ENCODE measurements around the gene CDC25B. TPM values are rescaled to one million over a fixed set of nuclear protein-coding genes. Genes with fewer than 3 reads are reported as not detected.

The CDC25B gene
- total and polyA plus RNA-seq, 2 of the 8 experiments (the other 6 are each of a cell fraction or from before 2014, with no cell fraction given), result 21.7 to 31.2 TPM

DNA sequence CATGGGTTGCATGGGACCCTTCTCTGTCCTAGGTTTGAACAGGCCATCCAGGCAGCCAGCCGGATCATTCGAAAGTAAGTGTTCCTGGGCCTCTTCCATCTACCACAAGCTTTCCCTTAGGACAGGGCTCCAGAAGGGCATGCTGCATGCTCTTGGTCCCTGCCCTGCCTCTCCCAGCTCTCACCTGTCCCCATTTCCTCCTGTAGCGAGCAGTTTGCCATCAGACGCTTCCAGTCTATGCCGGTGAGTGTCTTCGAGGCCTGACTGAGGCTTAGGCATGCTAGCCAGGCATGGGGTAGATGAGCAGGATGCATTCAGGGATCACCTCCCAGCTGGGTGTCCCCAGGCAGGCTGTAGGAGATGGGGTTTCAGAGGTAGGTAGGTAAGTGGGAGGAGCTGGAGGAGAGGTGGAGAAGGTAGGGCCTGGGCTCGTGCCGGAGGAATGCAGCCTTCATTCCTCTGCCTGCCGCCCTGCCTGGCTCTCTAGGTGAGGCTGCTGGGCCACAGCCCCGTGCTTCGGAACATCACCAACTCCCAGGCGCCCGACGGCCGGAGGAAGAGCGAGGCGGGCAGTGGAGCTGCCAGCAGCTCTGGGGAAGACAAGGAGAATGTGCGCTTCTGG is 4.3 kb downstream of the CDC25B start:
- Histone ChIP-seq H4K20me1 (replicated peaks in 1 of 2; ENCODE audit: control insufficient read depth in 1 of 2, insufficient read depth in 2 of 2, low read length in 2 of 2) (peaks cover 3% of the 10 kb centered on the region in 2 experiments), H3K18ac (ENCODE audit: extremely low read depth, low read length) (peak overlapping the region; percentile 6), H3K9ac (replicated peaks in 1 of 4; ENCODE audit: extremely low read depth in 1 of 4, low read depth in 3 of 4, low read length in 3 of 4) (peak overlapping the region in 1 of 4 experiments; percentile 9; a peak in 3 of 7 replicates), H3K4me3 (ENCODE audit: extremely low read depth in 1 of 4, insufficient read depth in 2 of 4, low read depth in 3 of 4, low read length in 4 of 4) (peak overlapping the region in 2 of 4 experiments; percentile 15 to 42; a peak in 3 of 8 replicates), H2BK15ac (ENCODE audit: low read length) (no peak overlapping the region; the same call in 1 of the 2 replicates), H3K23me2 (ENCODE audit: low read depth, low read length) (peaks cover 9% of the 10 kb centered on the region; the same call in 1 of the 2 replicates), H4K5ac (ENCODE audit: insufficient read length, low read depth, low read length) (peak overlapping the region; percentile 30), H4K91ac (replicated peaks; ENCODE audit: insufficient read length, low read length) (no peak overlapping the region), H3K56ac (replicated peaks; ENCODE audit: insufficient read length, low read depth, low read length) (no peak overlapping the region), H3K4me1 (replicated peaks in 1 of 4; ENCODE audit: control insufficient read depth in 3 of 4, insufficient read depth in 4 of 4, low read length in 3 of 4) (peaks cover 5 to 35% (median 28%) of the 10 kb centered on the region in 4 experiments), H2BK12ac (ENCODE audit: low read depth, low read length) (peak overlapping the region; percentile 13; the same call in 1 of the 2 replicates), H3K79me2 (ENCODE audit: control insufficient read depth in 1 of 2, insufficient read depth in 2 of 2, low read length in 2 of 2) (no peaks in the 10 kb centered on the region; a peak in 1 of 4 replicates), H3K14ac (ENCODE audit: insufficient read length) (no peak overlapping the region), H3K9me3 (ENCODE audit: insufficient read depth in 2 of 2, low read depth in 1 of 2, low read length in 1 of 2) (no peaks in the 10 kb centered on the region), H3K27ac (ENCODE audit: low read depth, low read length) (peak overlapping the region; percentile 71; the same call in 1 of the 2 replicates), H2AFZ (ENCODE audit: low read length) (no peak overlapping the region), H3K4me2 (ENCODE audit: insufficient read depth in 1 of 2, low read depth in 2 of 2, low read length in 2 of 2) (peak overlapping the region; percentile 52 to 82), H2BK20ac (ENCODE audit: low read length) (0 out of 2 replicates have a peak overlapping the region, but pooled peaks have one; percentile 2), H2BK120ac (replicated peaks; ENCODE audit: low read depth, low read length) (no peak overlapping the region), H4K8ac (ENCODE audit: extremely low read depth, insufficient read depth, low read length) (no peak overlapping the region; the same call in 1 of the 2 replicates), H2AK5ac (ENCODE audit: low read depth, low read length) (no peak overlapping the region), H3K4ac (replicated peaks; ENCODE audit: insufficient read length, low read depth, low read length) (peak overlapping the region; percentile 30), H3K23ac (ENCODE audit: insufficient read length) (no peak overlapping the region), H3K36me3 (ENCODE audit: control insufficient read depth in 2 of 4, insufficient read depth in 4 of 4, low read length in 3 of 4) (peaks cover 4 to 35% (median 30%) of the 10 kb centered on the region in 4 experiments), H3K79me1 (ENCODE audit: low read depth, low read length) (no peaks in the 10 kb centered on the region; the same call in 1 of the 2 replicates), H3K27me3 (replicated peaks in 1 of 4; ENCODE audit: control insufficient read depth in 3 of 4, extremely low read depth in 1 of 4, insufficient read depth in 3 of 4, low read length in 3 of 4) (no peaks in the 10 kb centered on the region), H2BK5ac (ENCODE audit: low read depth, low read length) (peak overlapping the region; percentile 62; the same call in 1 of the 2 replicates)
- POLR2A ChIA-PET (ENCODE audit: partially characterized antibody), result interaction anchor here (1.0 to 2.9 kb wide), 15 partner anchors 9 to 123 kb away, joined by 3 to 29 read pairs (median 6); partner anchors contain the start of genes ADISSP, AP5S1, CENPB and PANK2
- CTCF ChIA-PET (ENCODE audit: partially characterized antibody), result interaction anchor here (0.6 to 3.7 kb wide), 8 partner anchors 13 to 271 kb away, joined by 3 to 29 read pairs (median 3); partner anchors contain the start of gene CENPB
- DNase-seq (ENCODE audit: low read depth in 1 of 2, low spot score in 2 of 2), result no peak
- peak; percentile 84 for FAIRE-seq
- 59% methylated on average over 18 of the region's 18 CpGs; no CpG with 5 or more reads in 1 of the 2 experiments for WGBS, 2 experiments (ENCODE audit: extremely low coverage in 1 of 2, insufficient coverage in 1 of 2, insufficient read length in 1 of 2, insufficient replicate concordance in 2 of 2, low coverage in 1 of 2, low lambda C conversion rate in 2 of 2, missing lambda C conversion rate in 1 of 2)
- TF ChIP-seq CREB1 (IDR thresholded peaks at IDR 0.05) (no peak), HDAC2 (IDR thresholded peaks at IDR 0.05; ENCODE audit: borderline replicate concordance in 1 of 2, low read depth in 2 of 2, low read length in 2 of 2) (no peak), EGR1 (IDR thresholded peaks at IDR 0.05; ENCODE audit: borderline replicate concordance, low read depth, low read length) (no peak), SP1 (IDR thresholded peaks at IDR 0.05; ENCODE audit: low read depth, low read length) (peak; percentile 29; the same call in 1 of the 2 replicates), ATF3 (IDR thresholded peaks at IDR 0.05; ENCODE audit: insufficient read depth, low read depth, low read length) (no peak), SIN3A (conservative IDR thresholded peaks at IDR 0.05 in 1 of 2, IDR thresholded peaks at IDR 0.05 in 1 of 2; ENCODE audit: low read depth in 1 of 2, low read length in 2 of 2) (0 out of 4 replicates have a peak, but pooled peaks of 1 of the 2 experiments have one; percentile 20), TBP (IDR thresholded peaks at IDR 0.05; ENCODE audit: low read depth, low read length) (peak; percentile 81), TCF12 (IDR thresholded peaks at IDR 0.05; ENCODE audit: low read depth, low read length) (no peak), TAF1 (IDR thresholded peaks at IDR 0.05; ENCODE audit: low read depth, low read length) (peak; percentile 53; the same call in 1 of the 2 replicates)
- TF ChIP-seq, protein P1, sequence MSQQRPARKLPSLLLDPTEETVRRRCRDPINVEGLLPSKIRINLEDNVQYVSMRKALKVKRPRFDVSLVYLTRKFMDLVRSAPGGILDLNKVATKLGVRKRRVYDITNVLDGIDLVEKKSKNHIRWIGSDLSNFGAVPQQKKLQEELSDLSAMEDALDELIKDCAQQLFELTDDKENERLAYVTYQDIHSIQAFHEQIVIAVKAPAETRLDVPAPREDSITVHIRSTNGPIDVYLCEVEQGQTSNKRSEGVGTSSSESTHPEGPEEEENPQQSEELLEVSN (IDR thresholded peaks at IDR 0.05), result peak; percentile 16; the same call in 1 of the 2 replicates

Measured in H1 (cell line).